CD4-positive, alpha-beta T cell treated with Interleukin-2 at 100 ng/mL for 4 hours (primary cell): ENCODE results near the gene NELFCD.
A peak's percentile ranks its signal among the peaks of the same experiment; 100 is the strongest.
"Not testable (repeated sequence)": the region's sequence is repeated elsewhere in the genome, so short reads cannot be mapped to it uniquely, and the experiment has no call there.

Source experiments
- DNase-seq: peaks from one replicate; pipeline ENCODE4 v3.0.0-alpha.2; 2020; ENCODE audit warnings: low spot score

The NELFCD gene

DNA sequence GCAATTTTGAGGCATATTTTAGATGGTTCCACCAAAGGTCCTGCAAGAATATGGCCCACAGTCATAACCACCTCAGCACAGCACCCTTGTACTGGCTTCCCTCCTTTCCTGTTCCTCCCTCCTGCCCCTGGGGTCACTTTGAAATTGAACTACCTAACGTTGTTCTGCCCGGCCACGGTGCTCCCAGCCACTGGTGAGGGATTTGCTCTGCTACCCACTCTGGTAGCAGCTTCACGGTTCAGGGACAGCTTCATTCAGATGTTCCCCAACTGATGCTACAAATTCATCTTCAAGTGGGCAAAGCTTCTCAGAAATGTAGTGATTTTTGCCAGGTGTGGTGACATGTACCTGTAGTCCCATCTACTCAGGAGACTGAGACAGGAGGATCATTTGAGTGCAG is 7.9 kb upstream of the NELFCD start:
- DNase-seq: no peak

DNA sequence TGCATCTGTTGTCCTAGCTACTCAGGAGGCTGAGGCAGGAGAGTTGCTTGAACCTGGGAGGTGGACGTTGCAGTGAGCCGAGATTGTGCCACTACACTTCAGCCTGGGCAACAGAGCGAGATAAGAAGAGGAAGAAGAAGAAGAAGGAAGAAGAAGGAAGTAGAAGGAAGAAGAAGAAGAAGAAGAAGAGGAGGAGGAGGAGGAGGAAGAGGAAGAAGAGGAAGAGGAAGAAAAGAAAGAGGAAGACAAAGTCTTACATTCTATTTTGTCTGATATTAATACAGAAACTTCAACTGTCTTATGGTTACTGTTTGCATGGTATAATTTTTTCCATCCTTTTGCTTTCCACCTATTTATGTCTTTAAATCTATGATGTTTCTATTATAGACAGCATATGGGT is 7.2 kb upstream of the NELFCD start:
- no peak for DNase-seq

DNA sequence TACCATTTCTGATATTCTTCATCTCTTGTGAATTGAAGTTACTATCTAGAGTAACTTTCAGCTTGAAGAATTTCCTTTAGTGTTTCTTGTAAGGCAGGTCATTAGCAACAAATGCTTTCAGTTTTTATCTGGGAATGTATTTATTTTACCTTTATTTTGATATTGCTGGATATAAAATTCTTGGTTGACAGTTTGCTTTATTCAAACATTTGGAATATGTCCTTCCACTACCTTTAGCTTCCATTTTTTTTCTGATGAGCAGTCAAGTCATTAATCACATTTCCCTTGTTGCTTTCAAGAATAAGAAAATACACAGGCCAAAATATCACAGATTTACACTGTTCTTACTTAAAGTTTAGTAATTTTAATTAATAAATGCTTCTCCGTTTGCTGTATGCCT is 5.7 kb upstream of the NELFCD start:
- no peak for DNase-seq

DNA sequence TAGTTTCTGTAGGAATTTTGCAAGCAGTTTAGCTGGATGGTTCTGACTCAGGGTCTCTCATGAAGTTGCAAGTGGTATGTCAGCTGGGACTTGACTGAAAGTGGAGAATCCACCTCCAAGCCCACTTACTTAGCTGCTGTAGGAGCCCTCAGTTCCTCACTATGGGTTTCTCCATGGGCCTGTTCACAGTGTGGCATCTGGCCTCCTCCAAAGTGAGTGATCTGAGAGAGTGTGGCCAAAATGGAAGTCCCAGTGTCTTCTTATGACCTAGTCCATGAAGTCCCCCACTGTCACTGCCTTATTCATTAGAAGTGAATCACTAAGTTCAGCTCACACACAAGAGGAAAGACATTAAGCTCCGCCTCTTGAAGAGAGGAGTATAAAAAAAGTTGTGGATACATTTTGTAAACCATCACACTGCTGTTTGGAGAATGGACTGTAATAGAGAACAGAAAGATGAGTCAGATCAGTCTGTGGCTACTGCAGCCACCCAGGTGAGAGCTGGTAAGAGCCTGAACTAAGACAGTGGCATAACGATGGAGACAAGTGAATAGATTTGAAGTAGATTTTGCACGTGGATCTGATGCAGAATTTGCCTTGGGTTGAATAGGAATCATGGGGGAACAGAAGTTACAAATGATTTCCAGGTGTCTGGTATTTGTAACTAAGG is 4.9 kb upstream of the NELFCD start:
- DNase-seq: no peak

DNA sequence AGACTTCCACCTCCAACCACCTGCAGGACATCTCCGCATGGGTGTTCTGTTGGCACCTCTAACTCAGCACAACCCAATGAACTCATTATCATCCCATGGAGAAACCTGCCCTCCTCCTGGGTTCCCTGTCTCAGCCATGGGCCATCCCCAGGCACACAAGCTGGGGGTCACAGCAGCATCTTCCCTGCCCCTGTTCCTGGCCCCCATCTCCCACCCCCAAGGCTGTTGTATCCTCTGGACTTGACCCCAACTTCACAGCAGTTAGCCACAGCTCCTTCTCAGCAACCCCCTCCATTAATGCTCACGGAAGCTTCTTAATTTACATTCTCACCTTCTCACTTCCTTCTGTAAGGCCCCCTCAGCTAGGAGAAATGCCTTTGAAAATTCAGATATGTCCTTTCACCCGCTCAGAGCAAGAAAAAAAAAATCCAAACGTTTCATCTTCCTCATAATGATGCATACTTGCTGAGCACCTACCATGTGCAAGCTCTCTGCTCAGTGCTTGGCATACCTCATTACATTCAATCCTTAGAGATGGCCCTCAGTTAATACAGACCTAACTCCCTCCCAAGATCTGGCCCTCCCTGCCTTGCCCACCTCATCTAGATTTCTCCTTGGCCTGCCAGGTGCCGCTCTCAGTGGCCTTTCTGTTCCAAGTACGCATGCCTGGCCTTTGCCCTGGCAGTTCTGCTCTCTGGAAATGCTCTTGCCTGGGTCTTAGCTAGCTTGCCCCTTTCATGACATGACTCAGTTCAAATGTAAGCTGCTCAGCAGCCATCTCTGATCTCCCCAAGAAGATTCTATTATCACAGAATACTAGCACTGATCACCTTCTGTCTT is 2.5 kb upstream of the NELFCD start:
- DNase-seq: no peak

DNA sequence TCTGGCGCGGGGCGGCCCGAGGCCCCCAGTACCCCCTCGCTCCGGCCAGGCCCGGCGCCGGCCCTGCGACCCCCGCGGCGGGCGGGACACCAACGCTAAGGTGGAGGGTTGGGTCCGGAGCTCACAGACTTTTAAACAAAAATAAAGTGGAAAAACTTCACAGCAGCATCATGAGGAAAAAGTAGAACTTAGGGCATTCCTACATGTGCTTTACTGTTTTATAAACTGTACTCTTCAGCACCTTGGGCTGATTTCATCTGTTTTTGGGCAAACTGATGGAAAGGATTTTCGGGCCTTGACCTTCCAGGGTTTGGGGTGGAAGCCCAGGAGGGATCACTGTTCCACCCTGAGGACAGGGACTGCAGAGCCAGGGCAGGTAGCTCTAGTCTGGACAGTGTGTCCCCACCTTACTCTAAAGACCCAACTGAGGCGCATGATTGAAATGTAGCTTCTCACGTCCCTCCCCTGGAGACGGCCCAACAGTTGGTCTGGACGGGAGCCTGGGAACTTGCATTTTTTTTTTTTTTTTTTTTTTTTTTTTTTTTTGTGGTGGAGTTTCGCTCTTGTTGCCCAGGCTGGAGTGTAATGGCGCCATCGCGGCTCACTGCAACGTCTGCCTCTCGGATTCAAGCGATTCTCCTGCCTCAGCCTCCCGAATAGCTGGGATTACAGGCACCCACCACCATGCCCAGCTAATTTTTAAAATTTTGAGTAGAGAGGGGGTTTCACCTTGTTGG is 740 bp downstream of the NELFCD start:
- no peak for DNase-seq

DNA sequence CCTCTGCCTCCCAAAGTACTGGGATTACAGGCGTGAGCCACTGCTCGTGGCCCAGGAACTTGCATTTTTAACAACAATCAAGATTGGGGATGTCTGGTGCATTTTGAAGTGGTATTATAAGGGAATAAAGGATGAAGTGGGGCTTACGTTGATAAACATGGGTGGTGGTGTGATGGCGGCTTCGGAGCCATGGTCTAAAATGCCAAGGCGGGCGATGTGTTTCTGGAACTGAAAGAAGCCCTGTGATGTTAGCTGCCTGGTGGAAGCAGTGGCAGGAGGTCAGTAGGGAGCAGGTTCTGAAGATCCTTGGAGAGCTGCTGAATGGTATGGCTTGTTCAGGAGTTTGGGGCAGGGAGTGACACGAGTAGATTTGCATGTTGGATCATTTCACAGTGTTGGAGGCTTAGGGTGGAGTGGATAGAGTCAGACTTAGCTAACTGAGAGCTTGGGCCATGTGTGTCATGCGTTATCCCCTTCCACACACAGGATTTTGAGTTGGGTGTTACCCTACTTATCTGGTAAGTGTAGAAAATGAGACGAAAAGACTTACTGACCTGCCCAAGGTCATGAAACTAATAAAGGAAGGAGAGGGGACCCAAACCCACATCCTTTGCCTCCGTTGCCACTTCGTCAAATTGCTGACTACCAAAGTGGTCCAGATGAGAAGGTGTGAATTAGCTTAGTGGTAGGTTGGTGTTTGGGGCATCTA is 1.5 kb downstream of the NELFCD start:
- peak; percentile 47 for DNase-seq

DNA sequence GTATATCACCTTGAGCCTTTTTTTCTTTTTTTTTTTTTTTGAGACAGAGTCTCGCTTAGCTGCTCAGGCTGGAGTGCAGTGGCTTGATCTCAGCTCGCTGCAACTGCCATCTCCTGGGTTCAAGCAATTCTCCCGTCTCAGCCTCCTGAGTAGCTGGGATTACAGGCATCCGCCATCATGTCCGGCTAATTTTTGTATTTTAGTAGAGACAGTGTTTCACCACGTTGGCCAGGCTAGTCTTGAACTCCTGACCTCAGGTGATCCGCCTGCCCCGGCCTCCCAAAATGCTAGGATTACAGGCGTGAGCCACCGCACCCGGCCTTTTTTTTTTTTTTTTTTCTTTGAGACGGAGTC is 2.0 kb downstream of the NELFCD start:
- DNase-seq: not testable (repeated sequence)

DNA sequence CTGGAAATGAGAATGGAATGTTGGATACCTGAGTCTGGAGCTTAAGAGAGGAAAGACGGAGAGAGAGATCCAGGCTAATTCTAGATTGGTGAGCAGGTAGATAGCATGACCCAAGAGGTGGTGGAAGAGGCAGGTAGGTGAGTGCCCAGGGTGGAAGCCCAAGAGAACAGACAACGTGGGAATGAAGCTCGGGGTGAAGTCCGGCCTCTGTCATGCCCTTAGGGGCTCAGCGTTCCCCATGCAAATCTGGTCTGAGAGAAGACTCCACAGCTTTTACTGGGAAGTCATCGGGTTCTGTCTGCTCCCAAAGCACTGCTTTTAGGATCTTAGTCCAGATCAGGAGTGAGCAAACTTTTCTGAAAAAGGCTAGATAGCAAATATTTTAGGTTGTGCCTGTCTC is 3.6 kb downstream of the NELFCD start:
- DNase-seq: no peak

DNA sequence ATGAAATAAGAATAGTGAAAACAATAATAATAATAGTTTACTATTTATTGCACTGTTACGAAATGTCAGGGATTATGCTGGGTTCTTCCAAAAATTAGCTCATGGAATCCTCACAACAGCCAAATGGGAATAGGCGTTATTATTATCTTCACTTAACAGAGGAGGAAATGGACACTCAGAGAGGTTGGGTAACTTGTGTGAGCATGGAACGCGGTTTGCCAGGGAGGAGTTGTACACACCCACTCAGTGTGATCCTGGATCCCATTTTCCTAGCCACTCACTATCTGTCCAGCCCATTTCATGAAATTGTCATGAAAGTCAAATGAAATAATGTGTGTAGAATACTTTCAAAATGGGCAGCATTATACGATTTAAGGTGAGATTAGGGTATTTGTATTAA is 4.6 kb downstream of the NELFCD start:
- DNase-seq: no peak

DNA sequence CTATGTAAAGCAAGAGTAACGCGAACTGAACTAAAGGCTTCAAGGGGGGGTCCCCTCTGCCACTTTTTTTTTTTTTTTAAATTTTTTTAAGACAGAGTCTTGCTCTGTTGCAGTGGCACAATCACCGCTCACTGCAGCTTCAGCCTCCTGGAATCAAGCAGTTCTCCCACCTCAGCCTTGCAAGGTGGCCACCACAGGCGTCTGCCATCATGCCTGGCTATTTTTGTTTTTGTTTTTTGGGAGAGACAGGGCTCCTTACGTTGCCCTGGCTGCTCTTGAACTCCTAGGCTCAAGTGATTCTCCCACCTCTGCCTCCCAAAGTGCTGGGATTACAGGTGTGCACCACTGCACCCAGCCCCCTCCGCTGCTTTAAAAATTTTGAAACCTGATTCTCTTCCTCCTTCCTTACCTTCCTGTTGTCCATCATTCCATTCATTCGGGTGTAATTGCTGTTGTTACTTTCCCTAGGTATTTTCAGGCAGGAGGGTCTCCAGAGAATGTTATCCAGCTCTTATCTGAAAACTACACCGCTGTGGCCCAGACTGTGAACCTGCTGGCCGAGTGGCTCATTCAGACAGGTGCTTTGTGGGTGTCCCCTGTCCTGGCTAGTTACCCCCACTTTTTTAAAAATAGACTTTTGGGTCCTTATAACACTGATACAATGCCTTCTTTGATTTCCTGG is 5.4 kb downstream of the NELFCD start:
- no peak for DNase-seq

DNA sequence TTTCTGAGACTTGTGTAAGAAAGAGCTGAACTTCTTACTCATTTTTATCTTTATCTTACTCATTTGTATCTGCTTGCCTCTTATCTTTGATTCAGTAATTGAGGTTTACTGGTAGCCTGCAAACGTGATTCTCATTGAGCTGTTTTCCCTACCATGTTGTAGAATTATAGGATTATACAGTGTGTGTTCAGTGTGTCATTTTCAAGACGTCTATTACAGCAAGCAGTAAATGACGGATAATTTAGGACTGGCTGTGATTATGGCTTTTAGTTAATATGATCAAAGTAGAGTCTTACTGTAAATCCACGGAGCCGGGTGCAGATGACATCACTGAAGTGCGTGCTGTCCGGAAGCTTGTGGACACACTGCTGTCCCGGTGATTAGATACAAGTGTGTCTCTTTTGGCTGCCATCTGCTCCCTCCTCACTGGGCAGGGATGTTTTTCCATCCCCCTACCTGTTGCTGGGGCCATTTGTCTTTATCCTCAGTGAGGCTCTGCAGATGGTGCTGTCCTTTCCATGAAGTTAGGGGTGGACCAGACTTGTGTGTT is 6.0 kb downstream of the NELFCD start:
- no peak for DNase-seq

DNA sequence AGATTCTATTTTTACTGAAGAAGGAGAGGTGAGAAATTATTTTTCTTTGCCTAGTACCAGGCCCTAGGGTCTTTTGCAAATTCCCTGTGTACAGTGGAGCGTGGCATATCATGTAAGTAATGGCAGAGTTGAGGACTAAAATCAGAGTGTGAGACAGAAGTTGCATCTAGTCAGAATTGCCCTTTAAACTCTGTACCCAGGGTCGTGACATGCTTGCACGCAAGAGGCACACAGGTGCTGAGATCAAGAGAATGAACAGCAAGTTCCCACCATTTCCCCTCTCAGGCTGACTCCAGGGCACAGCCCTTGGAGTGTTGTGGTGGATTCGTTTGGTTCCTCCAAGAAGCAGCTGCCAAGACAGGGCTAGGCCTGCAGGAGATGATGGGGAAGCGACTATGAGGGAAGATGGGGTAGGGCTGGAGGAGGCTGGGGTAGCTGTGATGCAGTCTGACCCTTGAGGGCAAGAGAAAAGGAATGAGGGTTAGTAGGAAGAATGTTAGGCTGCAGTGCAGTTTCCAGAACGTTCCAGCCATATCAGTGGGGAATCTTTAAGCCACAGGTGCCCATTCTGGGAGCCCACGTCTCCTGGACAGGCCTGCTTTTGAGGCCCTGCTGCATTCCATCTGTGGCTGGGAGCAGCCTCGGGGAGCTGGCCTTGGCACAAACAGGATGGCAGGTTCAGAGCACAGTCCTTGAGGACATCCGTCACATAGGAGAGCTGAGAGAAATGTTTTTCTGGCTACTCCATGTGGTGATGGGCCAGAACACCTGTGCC is 6.9 kb downstream of the NELFCD start:
- DNase-seq: no peak

DNA sequence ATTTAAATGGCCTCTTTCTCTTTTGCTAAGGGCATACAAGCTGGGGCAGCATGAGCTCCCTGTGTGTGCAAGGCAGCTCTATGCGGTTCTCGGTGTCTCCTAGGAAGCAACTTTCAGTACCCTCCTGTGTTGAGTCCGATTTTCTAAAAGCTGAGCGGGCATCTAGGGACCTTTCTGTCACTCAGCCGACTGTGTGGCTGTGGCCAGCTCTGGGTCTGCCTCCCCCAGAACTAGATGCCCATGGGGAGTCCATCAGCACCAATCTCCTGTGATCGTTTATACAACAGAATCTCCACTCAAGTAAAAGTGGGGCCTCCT is 7.5 kb downstream of the NELFCD start:
- no peak for DNase-seq

DNA sequence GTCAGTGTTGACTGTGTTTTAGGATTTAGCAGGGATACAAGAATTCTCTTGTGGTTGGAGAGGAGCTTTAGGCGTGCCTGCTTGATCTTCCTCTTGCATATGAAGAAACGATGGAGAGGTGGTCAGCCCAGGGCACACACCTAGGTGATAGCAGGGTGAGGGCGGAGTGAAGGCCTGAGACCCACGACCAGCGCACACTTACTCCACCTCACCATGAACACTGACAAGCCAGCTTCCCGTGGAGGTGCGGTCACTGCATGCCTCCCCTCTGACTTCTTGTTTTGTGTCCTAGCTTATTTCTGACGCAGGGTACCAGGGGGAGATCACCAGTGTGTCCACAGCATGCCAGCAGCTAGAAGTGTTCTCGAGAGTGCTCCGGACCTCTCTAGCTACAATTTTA is 8.1 kb downstream of the NELFCD start:
- no peak for DNase-seq

DNA sequence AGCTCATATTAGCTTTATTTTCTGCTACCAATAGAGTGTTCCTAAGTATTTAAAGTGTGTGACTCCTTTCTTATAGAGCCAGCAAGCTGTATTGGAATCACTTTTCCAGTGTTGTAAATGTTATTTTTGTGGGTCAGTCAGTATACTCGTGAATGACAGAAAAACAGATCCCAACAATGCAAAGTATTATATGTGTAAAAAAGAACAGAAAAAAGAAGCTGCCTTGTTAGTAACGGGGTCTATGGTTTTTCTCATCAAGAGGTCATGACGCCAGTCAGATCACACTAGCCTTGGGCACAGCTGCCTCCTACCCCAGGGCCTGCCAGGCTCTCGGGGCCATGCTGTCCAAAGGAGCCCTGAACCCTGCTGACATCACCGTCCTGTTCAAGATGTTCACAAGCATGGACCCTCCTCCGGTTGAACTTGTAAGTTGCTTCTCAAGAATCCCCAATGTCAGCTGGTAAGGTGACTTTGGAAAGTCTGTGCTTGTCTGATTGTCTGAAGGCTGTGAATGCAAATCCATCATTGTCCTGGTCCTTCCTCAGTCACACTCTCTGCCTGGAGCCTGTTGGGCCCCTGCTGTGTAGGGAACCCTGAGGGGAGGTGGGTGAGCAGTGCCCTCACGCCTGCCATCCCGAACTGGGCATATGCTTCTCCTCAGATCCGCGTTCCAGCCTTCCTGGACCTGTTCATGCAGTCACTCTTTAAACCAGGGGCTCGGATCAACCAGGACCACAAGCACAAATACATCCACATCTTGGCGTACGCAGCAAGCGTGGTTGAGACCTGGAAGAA is 9.8 kb downstream of the NELFCD start:
- no peak for DNase-seq

DNA sequence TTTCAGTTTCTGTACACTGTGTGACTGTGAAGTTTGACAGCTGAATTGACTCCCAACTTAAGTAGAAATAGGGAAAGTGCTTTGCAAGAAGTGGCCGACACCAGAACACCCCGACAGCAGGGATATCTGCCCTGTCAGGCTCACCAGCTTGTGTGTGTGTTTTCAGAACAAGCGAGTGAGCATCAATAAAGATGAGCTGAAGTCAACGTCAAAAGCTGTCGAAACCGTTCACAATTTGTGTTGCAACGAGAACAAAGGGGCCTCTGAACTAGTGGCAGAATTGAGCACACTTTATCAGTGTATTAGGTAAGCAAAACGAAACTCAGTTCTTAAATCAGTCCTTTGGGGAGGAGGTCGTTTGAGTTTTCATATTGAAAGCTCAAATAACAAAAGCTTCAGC is 10.7 kb downstream of the NELFCD start:
- DNase-seq: no peak

DNA sequence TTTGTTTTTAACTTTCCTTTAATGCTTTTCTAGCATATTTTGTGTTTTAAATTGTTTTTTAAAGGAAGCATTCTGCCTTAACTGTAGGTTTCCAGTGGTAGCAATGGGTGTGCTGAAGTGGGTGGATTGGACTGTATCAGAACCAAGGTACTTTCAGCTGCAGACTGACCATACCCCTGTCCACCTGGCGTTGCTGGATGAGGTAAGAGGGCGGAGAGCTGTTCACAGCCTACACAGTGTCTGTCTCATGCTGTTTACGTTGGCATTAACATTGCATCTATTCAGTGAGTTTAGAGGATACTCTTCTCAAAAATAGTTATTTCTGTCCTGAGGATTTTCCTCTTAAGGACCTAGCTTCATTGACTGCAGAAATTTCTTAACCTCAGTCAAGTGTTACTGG is 11.9 kb downstream of the NELFCD start:
- DNase-seq: no peak

DNA sequence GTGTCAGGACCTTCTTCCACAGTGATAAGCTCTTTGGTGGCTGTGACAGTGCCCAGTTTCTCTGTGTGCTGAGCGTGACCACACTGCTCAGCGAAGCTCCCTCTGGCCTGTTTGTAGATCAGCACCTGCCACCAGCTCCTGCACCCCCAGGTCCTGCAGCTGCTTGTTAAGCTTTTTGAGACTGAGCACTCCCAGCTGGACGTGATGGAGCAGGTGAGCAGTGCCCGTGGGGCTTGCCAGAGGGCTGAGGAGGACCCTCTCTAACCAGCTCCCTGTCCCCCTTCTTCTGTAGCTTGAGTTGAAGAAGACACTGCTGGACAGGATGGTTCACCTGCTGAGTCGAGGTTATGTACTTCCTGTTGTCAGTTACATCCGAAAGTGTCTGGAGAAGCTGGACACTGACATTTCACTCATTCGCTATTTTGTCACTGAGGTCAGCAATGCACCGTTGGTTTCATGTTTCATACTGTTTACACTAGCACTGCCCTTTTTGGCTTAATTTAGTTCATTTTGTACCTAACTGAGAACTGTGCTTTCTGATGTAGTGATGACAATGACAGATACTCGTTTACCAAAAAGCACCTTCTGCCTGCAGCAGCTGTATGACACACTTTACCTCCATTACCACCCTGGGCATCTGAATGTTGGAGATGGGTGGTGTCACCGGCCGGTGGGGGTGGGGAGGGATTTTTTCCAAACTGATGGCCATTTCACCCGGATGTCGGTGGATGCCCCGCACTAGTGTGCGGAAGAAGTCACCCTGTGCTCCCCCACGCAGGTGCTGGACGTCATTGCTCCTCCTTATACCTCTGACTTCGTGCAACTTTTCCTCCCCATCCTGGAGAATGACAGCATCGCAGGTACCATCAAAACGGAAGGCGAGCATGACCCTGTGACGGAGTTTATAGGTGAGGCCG is 12.5 kb downstream of the NELFCD start:
- DNase-seq: no peak
